SK-N-MC (cell line): ENCODE data around the gene VAMP2.

Experiments
- DNase-seq: peaks from one replicate; pipeline ENCODE4 v3.0.0-alpha.2; 2011; ENCODE audit warnings: low read depth, low spot score
- H3K27ac ChIP-seq: fragments of 200-600 bp; sonication (generic); 2 replicates; pipeline ENCODE4 v1.5.1; 2016; ENCODE audit warnings: mixed run types
- H3K36me3 ChIP-seq: fragments of 200-600 bp; sonication (generic); 2 replicates; pipeline ENCODE4 v1.6.1; 2017; ENCODE audit warnings: antibody characterized with exemption, low read length, mixed read lengths; ENCODE audit not compliant: insufficient read depth
- H3K4me3 ChIP-seq: fragments of 200-600 bp; sonication (generic); 2 replicates; pipeline ENCODE4 v1.5.1; 2016
- H3K9ac ChIP-seq: fragments of 200-600 bp; sonication (generic); 2 replicates; pipeline ENCODE4 v1.8.0; 2017; ENCODE audit warnings: mixed run types, mixed read lengths; ENCODE audit not compliant: insufficient read length
- H3K9me3 ChIP-seq: fragments of 200-600 bp; sonication (generic); 2 replicates; pipeline ENCODE4 v1.6.1; 2017; ENCODE audit warnings: low read depth, mild to moderate bottlenecking, antibody characterized with exemption, low read length, moderate library complexity, mixed read lengths
- EZH2 ChIP-seq: fragments of 200-600 bp; sonication (generic); IDR thresholded peaks from one replicate; pipeline ENCODE4 v1.6.1; 2017; ENCODE audit warnings: antibody characterized with exemption
- FOXP2 ChIP-seq: optimal IDR thresholded peaks from 2 replicates; pipeline ENCODE3; 2011; ENCODE audit warnings: mild to moderate bottlenecking, moderate library complexity; ENCODE audit not compliant: insufficient read depth; ENCODE audit errors: extremely low read length, control extremely low read depth
- POLR2AphosphoS5 ChIP-seq: IDR thresholded peaks from 2 replicates; pipeline ENCODE4 v1.6.1; 2012; ENCODE audit warnings: mild to moderate bottlenecking, low read depth, low read length, borderline replicate concordance

VAMP2 gene

DNA sequence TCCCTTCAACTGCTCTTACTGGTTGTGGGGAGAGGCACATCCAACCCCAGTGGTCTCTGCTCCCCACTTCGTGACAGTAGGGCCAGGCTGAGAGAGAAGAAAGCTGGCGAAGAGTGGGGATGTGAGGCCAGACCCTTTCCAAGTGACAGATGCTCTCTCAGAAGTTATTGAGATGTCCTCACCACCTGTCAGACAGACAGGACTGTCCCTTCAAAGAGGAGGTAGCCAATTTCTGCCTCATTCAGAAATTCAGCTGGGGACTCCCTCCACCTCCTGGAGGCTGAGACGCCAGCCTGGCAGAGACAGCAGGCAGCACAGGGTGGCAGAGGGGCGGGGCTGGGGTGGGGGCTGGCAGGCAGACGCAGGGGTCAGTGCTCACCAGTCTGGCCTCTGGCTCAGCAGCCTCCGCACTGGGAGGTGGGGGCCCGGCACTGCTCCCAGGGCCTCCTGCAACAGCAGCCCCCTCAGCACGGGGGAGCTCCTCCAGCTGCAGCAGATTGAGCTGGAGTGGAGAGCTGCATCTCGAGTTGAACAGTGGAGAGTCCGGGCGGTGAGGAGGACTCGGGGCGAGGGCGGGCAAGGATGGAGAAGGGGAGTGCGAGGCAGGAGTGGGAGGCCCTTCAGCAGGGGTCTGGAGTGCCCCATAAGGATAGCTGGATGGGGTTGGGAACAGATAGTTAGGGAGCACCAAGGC lies 19.7 kb downstream of the VAMP2 start:
- TF ChIP-seq EZH2, result no peak
- no peak for TF ChIP-seq FOXP2
- TF ChIP-seq POLR2AphosphoS5, result no peak
- H3K9me3 ChIP-seq, result no peaks in the 10 kb centered on the region

DNA sequence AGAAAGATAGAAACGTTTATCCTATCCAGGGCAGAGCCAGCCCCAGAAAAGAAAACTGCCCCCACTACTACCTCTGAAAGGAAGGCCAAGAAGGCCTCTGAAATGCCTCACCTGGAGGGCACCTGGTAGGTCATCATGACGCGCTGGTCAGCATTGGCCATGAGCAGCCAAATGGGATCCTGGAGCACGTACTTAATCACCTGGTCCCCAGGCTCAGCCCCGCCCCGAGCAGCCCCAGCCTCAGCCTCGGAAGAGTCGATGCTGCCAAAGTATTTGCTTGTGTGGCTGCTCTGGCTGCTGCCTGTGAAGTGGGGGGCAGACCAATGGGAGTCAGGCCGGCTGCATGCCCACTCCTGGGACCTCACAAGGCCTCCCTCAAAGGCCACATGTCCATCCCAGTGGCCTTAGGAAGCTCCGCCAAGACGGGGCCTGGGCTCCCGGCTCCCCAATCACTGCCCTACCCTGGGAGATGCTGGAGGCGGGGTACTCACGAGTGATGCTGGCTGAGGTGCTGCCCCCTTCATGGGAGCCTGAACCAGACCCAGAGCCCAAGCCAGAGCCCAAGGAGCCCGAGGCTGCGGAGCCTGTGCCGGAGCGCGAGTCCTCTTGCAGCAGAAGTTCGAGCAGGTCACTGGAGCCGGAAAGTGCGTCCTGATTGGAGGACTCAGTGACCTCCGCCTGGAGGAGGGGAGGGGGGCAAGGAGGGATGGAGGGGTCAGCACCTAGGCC lies 20.4 kb downstream of the VAMP2 start:
- Histone ChIP-seq H3K36me3 (peaks cover 19% of the 10 kb centered on the region; the same call in 1 of the 2 replicates), H3K27ac (no peak overlapping the region), H3K4me3 (no peak overlapping the region), H3K9ac (no peak overlapping the region), H3K9me3 (no peaks in the 10 kb centered on the region)
- DNase-seq, result no peak
- TF ChIP-seq FOXP2 (no peak), POLR2AphosphoS5 (no peak), EZH2 (no peak)

More for the DNA sequence above, 19.7 kb downstream of the VAMP2 start:
- H3K27ac ChIP-seq, result no peak overlapping the region
- H3K4me3 ChIP-seq, result no peak overlapping the region
- DNase-seq, result no peak
- H3K36me3 ChIP-seq, result peaks cover 25% of the 10 kb centered on the region; the same call in 1 of the 2 replicates
- no peak overlapping the region for H3K9ac ChIP-seq

DNA sequence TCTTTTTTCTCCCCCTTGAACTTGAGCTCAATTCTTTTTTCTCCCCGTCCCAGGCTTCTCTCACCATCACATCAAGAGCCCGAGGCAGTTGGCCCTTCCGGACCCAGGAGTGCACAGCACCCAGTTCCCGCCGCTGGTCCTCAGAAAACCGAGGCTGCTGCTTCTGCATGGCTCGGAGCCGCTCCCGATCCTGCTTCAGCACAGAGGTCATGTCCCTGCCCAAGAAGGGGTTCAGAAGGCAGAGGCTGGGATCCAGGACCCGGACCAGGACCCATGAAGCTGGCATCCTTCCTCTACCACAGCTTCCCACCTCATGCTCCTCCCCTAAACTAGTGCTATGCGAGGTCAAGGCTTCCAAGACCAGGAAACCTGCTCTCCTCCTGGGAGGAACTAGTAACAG lies 21.0 kb downstream of the VAMP2 start:
- TF ChIP-seq FOXP2, result no peak
- TF ChIP-seq POLR2AphosphoS5, result no peak
- no peak for TF ChIP-seq EZH2
- Histone ChIP-seq H3K36me3 (peaks cover 14% of the 10 kb centered on the region; the same call in 1 of the 2 replicates), H3K9ac (no peak overlapping the region), H3K4me3 (no peak overlapping the region), H3K27ac (no peak overlapping the region), H3K9me3 (no peaks in the 10 kb centered on the region)
- DNase-seq, result no peak

DNA sequence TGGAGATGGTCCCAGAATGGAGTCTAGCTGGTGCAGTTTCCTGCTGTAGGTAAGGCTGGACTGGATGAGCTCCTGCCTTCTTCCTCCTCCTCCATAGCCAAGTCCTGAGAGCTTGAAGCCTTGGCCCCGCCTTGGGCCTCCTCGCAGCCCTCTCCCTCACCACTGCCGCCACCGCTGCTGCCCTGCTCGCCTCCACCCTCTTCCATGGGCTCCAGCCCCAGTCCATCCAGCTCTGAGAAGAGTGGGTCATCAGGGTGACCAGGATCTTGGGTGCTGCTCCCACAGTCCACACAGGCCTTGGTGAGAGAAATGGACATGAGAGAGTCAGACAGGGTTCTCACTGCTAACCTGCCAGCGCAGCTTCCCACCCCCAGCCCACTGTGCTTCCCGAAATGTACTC lies 21.7 kb downstream of the VAMP2 start:
- H3K9me3 ChIP-seq, result no peaks in the 10 kb centered on the region
- TF ChIP-seq EZH2, result no peak
- no peak for TF ChIP-seq FOXP2
- no peak for TF ChIP-seq POLR2AphosphoS5
- no peak for DNase-seq
- H3K36me3 ChIP-seq, result peaks cover 7% of the 10 kb centered on the region; the same call in 1 of the 2 replicates
- H3K27ac ChIP-seq, result no peak overlapping the region
- H3K4me3 ChIP-seq, result no peak overlapping the region
- H3K9ac ChIP-seq, result no peak overlapping the region

DNA sequence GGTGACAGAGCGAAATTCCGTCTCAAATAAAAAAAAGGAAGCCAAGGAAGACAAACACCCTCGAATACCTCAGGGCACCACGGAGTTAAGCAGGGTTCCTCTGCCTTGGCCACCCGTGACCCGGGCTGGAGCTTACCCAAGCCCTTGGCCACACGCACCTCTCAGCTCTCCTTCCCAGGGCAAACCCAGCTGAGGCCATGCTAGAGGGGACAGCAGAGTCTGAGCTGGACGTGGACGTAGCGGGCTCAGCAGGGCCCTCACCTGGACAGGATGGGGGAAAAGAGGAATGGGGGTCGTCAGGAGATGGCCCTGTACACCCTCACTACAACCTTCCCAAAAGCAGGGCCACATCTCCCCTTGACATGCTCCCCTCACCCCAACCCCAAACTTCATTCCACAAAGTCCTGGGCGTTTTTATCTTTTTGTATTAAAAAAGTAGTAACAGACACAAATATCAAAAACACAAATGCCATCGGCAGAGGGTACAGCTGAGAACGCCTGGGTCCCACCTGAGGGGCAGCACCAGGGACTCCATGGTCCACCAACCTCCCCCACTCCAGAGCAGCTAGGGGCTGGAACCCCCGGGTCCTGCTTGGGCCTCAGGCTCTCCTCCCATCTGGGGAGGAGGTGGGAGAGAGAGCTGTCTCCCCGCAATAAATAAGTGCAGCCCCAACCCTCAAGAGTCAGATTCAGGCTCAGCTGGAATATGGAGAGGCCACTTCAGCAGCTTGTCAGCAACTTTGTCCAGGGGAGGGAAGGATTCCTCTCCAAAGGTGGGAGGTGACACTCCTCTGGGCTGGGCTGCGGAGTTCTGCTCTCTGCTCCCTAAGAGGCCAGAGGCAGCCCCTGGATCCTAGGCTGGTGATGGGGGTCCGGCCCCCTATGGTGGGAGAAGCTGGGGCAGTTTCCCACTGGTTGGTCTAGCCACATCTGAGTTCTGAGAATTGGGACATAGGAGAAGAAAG lies 22.4 kb downstream of the VAMP2 start:
- no peak for DNase-seq
- no peak overlapping the region for H3K4me3 ChIP-seq
- TF ChIP-seq EZH2 (no peak), FOXP2 (no peak), POLR2AphosphoS5 (no peak)
- H3K9me3 ChIP-seq, result no peaks in the 10 kb centered on the region
- H3K27ac ChIP-seq, result no peak overlapping the region
- peaks cover 4% of the 10 kb centered on the region; the same call in 1 of the 2 replicates for H3K36me3 ChIP-seq
- no peak overlapping the region for H3K9ac ChIP-seq

DNA sequence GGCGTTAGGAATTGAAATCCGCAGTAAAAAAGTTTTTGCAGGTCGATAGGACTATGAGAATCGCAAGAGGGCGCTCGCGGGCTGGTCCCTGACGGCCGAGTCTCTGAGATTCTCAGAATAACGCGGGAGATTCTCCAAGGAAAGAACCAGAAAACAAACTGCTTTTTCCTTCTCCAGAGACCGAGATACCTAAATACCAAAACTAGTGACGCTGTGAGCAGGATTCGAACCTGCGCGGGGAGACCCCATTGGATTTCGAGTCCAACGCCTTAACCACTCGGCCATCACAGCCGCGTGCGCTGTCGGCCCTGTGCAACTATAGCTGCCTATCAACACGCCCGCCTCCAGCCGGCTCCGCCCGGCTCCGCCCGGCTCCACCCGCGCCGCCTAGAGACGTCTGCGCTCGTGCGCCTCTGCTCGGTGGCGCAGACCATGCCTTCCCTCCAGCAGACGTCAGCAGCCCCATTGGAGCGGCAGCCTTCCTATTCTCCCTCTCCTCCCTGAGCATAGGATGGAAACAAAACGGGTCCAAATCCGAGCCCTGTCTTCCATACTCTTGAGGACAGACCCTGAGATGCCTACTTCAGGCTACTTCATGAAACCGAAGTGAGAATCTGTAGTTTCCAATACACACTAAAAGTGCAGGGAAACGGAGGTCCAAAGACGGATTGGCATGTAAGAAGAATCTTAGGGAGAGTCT lies 23.9 kb downstream of the VAMP2 start:
- Histone ChIP-seq H3K4me3 (peak overlapping the region; percentile 90), H3K27ac (peak overlapping the region; percentile 93), H3K36me3 (peaks cover 4% of the 10 kb centered on the region; the same call in 1 of the 2 replicates), H3K9ac (peak overlapping the region; percentile 82), H3K9me3 (no peaks in the 10 kb centered on the region)
- DNase-seq, result peak; percentile 92
- TF ChIP-seq POLR2AphosphoS5, result peak; percentile 51
- no peak for TF ChIP-seq FOXP2

DNA sequence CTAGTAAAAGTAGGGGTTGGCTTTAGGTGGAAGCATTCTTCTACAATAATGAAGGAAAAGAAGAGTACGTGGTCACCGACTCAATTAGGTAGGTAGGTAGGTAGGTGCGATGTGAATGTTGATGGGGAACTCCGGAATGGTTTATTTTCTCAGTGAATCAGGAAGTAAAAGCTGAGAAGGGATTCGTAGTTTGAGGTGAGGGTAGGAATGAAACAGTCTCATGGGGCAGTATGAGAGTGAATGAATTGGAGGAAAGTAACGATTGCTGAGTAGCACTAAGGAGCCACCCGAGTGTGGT lies 24.4 kb downstream of the VAMP2 start:
- DNase-seq, result no peak
- peak overlapping the region; percentile 81 for H3K9ac ChIP-seq
- no peak overlapping the region; the same call in 1 of the 2 replicates for H3K27ac ChIP-seq

More for the DNA sequence above, 24.4 kb downstream of the VAMP2 start:
- Histone ChIP-seq H3K36me3 (peaks cover 4% of the 10 kb centered on the region; the same call in 1 of the 2 replicates), H3K4me3 (peak overlapping the region; percentile 90), H3K9me3 (no peaks in the 10 kb centered on the region)
- TF ChIP-seq EZH2, result no peak
- no peak for TF ChIP-seq FOXP2
- TF ChIP-seq POLR2AphosphoS5, result no peak
